Central memory CD4-positive, alpha-beta T cell (primary cell): Measurements from ENCODE around the gene CFAP20DC.
"Not testable (repeated sequence)": the region's sequence is repeated elsewhere in the genome, so short reads cannot be mapped to it uniquely, and the experiment has no call there.

Source experiments
- DNase-seq: peaks from one replicate; pipeline ENCODE4 v3.0.0; 2022

CFAP20DC gene

GRCh38 chr3:58962040-58962651 is 87.7 kb downstream of the CFAP20DC start:
- no peak for DNase-seq

GRCh38 chr3:58955308-58955707 is 94.5 kb downstream of the CFAP20DC start:
- DNase-seq: no peak

GRCh38 chr3:58953288-58953687 is 96.5 kb downstream of the CFAP20DC start:
- no peak for DNase-seq

- no peak for DNase-seq
Observed at GRCh38 chr3:58952128-58952917, 97.5 kb downstream of the CFAP20DC start.

GRCh38 chr3:58948018-58948417 is 101.8 kb downstream of the CFAP20DC start:
- DNase-seq: no peak

GRCh38 chr3:58946875-58947274 is 103.0 kb downstream of the CFAP20DC start:
- no peak for DNase-seq

- DNase-seq: no peak
Observed at GRCh38 chr3:58938057-58938456, 111.8 kb downstream of the CFAP20DC start.

- DNase-seq: no peak
Observed at GRCh38 chr3:58924578-58924977, 125.2 kb downstream of the CFAP20DC start.

- DNase-seq: no peak
Observed at GRCh38 chr3:58900386-58900785, 149.4 kb downstream of the CFAP20DC start.

GRCh38 chr3:58899953-58900298 is 149.9 kb downstream of the CFAP20DC start:
- DNase-seq: no peak

GRCh38 chr3:58899159-58899952 is 150.5 kb downstream of the CFAP20DC start:
- no peak for DNase-seq

- no peak for DNase-seq
Observed at GRCh38 chr3:58898513-58898912, 151.3 kb downstream of the CFAP20DC start.

- no peak for DNase-seq
Observed at GRCh38 chr3:58897646-58898045, 152.2 kb downstream of the CFAP20DC start.

GRCh38 chr3:58895678-58896077 is 154.1 kb downstream of the CFAP20DC start:
- DNase-seq: not testable (repeated sequence)

- DNase-seq: not testable (repeated sequence)
Observed at GRCh38 chr3:58892526-58892925, 157.3 kb downstream of the CFAP20DC start.

- DNase-seq: no peak
Observed at GRCh38 chr3:58888087-58888486, 161.7 kb downstream of the CFAP20DC start.

GRCh38 chr3:58884453-58884852 is 165.4 kb downstream of the CFAP20DC start:
- DNase-seq: no peak

GRCh38 chr3:58880182-58880581 is 169.6 kb downstream of the CFAP20DC start:
- no peak for DNase-seq

GRCh38 chr3:58874795-58875194 is 175.0 kb downstream of the CFAP20DC start:
- DNase-seq: no peak

- DNase-seq: no peak
Observed at GRCh38 chr3:58874248-58874741, 175.5 kb downstream of the CFAP20DC start.

- no peak for DNase-seq
Observed at GRCh38 chr3:58868097-58868779, 181.6 kb downstream of the CFAP20DC start.

GRCh38 chr3:58867621-58868020 is 182.2 kb downstream of the CFAP20DC start:
- DNase-seq: no peak

- DNase-seq: no peak
Observed at GRCh38 chr3:58866079-58866478, 183.7 kb downstream of the CFAP20DC start.
